SIG-M5 treated with dmso at 0.1 percent for 504 hours (cell line): ENCODE data around the gene TTC38.
"Not testable (repeated sequence)": the region's sequence is repeated elsewhere in the genome, so short reads cannot be mapped to it uniquely, and the experiment has no call there.

ENCODE experiments used
- DNase-seq: peaks from one replicate; lab custom pipeline; 2025; ENCODE audit not compliant: unreplicated experiment; lab: John Stamatoyannopoulos, UW

Gene TTC38

DNA sequence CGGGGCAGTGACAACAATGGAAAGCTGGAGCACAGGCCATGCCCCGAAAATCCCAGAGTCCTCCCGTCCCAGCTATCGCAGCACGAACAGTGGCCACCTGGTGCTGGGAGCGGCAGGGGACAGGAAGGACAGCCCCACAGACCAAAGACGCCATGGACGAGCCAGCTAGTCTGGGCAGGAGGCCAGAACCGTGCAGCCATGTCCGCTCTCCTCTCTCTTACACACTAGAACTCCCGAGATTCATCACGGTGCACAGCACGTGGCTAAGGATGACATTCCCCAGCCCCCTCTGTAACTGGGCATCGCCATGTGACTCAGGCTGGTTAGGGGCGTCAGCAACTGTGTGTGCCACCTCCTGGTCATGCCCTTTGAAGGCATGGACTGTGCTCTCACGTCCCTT is 22.3 kb upstream of the TTC38 start:
- DNase-seq: no peak

DNA sequence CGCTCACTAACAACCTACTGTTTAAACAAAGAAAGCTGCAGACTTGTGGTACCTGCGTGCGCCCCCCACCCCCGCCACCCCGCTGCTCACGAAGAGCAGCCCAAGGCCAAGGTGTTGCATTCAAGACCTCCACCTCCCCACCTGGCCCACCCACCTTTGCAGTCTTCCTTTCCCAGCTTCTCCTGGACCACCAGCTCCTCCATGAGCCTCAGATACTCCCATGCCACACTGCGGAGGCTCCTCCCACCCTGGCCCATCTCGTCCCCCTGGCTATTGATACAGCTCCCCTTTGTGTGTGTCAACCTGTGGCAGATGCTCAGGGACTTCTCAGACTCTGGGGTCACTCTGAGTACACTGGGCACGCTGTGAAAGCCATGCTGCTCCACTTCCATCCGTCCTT is 21.6 kb upstream of the TTC38 start:
- no peak for DNase-seq

DNA sequence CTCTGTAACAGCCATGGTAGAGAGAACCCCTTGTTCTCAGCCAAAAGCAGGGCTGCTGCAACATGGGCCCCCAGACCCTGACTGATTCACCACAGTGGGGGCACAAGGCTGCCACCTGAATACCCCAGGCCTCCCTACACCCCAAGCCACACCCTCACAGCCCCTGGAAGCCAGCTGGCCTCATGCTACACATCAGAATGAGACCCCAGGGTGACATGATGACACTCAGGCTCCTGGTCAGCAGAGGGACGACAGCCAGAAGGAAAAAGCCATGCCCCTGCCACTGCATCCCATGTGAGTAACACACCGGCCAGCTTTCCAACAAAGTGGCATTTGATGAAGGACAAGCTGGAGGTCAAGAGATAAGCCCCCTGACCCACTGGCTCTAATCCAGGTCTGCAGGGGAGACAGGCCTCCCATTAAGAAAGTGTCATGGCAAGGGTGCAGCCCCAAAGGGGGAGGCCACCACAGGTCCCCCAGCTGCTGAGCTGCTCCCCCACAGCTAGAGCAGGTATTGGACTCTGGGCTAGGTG is 20.3 kb upstream of the TTC38 start:
- no peak for DNase-seq

DNA sequence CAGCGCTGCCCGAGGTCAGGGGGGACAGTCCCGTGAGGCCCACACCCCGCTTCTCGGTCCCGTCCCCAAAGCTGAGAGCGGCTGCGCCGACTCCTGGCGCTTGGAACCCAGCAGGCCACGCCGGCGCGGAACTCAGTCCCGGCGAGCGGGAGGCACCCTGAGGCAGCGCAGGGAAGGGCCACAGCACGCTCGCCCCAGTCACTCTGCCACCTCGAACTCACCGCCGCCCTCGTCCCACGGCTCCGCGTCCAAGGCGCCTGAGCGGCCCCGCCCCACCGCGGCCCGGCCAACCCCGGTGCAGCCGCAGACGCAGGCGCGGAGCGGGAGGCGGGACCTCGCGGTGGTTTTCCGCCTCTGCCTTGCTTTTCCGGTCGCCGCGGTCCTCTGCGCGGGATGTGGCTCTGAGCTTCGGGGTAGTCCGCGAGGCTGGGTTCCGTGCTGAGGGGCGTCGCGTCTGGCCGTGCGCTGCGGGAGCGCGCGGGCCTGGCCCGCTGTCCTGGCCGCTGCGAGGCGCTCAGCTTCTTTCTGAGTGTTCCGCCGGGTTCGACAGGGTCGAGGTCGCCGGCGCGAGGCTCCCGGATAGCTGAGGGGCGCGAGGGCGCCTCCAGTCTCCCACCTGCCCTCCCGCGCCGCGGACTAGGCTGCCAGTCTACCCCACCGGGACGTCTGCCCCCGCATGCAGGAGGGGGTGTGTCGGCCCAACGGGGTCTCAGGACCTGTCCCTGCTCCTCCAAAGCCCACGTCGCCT is 17.6 kb upstream of the TTC38 start, which contains the start of gene CDPF1:
TSS of gene CDPF1 (minus strand) at position 259 of the 748 bp plus-strand sequence. CDS start 2,009 bp downstream, outside the sequence.
- peak; percentile 81 for DNase-seq

DNA sequence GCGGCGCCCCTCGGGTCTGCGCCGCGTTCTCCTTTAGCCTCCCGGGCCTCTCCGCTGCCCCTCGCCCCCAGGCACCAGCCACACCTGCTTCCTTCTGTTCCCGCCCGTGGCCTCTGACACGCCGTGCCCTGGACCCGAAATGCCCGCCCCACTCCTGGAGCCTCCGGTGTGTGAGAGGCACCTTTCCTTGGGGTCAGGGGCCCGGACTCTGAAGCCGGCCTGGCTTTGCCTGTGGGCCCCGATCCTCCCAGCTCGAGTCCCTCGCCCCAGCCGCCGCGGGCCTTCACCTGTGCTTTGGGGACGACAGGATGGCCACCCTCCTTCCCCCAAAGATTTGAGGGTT is 17.1 kb upstream of the TTC38 start:
- DNase-seq: no peak

DNA sequence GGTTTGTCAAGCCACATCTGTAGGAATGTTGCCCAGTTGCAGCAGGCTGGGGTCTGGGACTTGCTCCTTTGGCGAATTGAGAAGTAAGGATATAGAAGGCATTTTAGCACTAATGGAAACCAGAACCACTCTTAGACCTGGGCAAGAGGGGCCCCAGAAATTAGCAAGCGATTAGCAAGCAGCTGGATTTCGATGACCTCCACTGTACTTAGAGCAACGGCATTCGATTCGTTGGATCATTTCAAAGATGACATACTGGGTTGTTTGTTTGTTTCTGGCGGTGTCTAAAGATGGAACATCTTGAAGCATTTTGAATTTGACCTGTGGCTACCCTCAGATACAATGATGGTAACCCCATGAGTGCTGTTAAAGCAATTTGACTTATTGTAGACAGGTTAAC is 16.5 kb upstream of the TTC38 start:
- no peak for DNase-seq

DNA sequence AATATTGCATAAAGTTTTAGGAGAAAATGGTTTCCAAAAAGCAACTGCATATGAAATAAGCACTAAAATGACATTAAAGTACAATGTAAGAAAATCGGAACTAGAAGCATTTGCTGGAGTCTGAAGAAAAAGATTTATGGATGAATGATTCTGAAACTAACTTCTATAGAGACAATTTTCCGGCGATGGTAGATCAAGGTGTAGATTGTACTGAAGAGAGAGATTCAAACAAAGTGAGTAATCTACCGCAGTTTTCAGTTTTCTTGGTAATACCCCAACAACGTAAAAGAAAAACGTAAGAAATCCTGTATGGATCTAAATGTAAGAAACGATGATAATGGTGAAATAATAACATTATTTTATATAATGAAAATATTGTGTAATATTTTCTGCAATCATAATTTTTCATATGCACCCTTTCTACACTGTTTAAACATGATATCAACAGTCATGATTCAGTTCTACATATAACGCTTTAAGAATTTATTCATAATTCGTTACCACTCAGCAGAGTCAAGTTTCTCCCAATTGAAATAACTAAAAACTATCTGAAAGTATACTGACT is 15.9 kb upstream of the TTC38 start:
- DNase-seq: no peak

DNA sequence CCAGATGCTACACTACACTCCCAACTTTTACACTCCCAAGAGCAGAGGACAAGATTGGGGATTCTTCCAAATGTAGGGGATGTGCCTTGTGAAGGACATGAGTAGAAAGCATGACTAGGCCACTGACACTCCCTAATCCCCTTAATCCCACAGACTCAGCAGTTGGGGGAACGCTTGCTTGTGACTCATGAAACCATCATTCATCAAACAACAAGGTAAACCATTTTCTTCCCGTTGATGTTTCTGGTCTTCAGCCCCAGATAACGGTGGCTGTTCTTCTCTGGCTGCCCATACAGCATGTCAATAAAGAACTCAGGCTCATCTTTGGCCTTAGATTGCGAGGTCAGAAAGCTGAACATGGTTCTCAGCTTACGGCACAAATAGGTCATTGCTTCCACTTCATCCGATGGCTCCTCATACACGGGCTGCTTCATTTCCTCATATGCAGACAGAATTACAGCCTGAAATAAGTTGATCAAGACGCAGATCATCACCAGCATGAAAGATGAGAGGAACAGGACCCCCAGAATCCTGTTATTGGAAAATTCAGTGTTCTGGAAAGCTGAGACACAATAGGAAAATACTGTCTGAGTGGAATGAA is 11.3 kb upstream of the TTC38 start:
- DNase-seq: no peak

DNA sequence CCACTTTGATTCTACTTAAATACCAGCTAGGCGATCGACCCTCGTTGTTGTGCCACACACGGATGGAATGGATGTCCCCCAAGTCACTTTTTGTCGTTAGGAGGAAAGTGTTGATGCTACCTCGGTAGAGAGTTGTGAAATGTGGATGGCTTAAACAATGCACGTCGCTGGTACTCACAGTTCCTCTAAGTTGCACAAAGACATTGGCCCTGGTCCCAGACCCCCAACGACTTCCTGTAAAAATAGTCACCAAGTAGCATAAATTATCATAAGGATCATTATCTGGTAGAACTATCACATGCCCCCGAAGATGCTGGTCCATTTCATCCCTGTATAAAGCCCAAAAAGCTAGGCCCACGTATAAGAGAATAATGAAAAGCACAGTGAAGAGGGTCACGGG is 8.4 kb upstream of the TTC38 start:
- peak; percentile 57 for DNase-seq

DNA sequence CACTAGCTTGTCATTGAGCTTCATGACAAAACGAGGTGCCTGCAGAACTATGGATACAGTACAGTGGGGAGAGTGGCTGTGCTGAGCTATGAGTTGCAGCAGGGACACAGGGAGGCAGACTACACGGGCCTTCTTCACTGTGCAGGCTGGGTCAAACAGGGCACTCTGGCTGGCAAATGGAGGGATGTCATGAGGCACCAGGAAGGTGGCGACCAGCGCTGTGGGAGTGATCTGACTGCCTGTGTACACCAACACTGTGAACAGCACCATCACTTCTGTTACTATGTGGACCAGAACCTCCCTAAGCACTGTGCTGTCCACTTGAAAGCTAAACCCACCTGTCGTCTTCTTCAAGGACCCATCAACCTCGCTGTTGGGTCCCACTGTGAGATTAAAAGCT is 7.8 kb upstream of the TTC38 start:
- no peak for DNase-seq

DNA sequence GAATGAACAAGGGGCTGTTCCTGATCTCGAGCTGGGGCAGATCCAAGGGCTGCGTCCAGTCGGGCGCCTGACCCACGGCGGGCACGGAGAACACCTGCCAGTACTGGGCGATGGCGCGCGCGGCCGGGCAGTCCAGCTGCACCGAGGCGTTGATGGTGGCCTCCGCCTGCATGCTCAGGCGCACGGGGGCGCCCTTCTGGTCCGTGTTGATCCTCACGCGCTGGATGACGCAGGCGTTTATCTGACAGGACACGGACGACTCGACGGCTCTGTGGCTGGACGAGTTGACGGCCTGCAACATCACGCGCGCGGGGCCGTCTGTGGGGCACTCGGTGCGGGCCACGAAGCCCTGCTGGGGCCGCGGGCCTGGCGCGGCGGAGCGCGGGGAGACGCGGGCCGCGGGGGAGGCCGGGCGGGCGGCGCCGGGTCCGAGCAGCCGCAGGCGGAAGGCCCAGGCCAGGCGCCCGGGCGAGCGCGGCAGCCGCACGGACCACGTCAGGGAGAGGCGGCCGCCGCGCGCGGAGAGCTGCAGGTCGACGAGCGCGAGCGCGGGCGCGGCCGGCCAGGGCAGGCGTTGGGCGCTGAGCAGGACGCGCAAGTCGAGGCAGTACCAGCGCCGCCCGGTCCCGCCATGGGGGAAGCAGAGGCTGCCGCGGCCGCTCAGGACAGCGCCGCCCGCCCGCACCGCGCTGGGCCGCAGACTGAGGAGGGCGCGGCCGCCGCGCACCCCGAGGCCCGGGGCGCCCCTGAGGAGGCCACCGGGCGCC is 5.2 kb upstream of the TTC38 start:
- DNase-seq: no peak

DNA sequence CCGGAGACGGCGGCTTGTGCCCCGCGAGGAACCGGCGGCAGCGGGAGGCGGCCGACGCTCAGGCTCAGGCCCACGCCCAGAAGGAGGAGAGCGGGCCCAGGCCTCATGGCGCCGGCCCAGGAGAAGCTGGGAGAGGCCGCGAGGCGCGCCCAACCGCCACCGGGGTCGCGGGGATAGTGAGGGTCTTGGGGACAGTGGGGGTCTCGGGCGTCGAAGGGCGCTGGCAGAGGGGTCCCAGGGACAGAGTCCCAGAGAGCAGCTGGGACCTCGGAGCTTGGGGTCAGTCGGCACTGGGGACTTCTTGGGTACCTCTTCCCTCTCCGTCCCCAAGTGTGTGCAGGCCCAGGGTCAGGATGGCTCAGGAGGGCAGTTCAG is 4.6 kb upstream of the TTC38 start, which contains the start of gene PKDREJ:
TSS of gene PKDREJ (minus strand) at position 128 of the 375 bp plus-strand sequence. CDS start at position 107, 21 bp downstream.
- DNase-seq: no peak

DNA sequence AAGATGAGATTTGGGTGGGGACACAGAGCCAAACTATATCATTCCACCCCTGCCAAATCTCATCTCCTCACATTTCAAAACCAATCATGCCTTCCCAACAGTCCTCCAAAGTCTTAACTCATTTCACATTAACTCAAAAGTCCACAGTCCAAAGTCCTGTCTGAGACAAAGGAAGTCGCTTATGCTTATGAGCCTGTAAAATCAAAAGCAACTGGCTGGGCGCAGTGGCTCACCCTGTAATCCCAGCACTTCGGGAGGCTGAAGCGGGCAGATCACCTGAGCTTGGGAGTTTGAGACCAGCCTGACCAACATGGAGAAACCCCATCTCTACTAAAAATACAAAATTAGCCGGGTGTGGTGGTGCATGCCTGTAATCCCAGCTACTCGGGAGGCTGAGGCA is 3.3 kb upstream of the TTC38 start:
- DNase-seq: not testable (repeated sequence)

DNA sequence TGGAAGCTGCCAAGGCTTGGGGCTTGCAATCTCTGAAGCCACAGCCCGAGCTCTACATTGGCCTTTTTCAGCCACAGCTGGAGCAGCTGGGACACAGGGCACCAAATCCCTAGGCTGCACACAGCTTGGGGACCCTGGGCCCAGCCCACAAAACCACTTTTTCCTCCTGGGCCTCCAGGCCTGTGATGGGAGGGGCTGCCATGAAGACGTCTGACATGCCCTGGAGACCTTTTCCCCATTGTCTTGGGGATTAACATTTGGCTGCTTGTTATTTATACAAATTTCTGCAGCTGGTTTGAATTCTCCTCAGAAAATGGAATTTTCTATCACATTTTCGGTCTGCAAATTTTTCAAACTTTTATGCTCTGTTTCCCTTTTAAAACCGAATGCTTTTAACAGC is 2.2 kb upstream of the TTC38 start:
- DNase-seq: not testable (repeated sequence)

DNA sequence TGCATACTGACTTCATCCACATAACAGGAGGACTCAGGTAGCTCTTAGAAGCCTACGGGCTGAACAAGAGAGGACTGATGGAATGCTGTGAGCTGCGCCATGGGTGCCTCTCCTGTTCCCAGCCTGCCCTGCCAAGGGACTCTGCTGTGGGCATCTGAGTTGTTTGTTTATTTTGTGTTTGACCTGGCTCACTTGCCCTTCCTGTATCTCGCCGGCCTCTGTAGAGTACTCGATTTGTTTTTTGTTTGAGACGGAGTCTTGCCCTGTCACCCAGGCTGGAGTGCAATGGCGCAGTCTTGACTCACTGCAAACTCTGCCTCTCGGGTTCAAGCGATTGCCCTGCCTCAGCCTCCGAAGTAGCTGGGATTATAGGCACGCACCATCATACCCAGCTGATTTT is 1.8 kb downstream of the TTC38 start:
- no peak for DNase-seq

DNA sequence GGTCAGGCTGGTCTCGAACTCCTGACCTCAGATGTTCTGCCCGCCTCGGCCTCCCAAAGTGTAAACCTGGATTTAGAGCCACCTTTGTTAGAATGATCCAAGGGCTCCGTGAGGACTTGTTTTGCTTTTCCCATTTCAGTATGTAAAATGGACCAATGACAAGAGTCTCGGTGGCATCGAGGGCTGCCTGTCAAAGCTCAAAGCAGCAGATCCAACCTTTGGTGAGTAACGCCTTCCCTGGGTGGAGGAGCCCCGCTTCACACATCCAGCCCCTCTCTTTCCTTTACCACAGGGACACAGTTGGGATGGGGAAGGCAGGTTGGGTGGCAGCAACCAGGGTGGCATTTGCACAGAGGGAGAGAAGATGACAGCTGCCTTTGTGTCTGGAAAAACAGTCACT is 4.4 kb downstream of the TTC38 start:
- no peak for DNase-seq

DNA sequence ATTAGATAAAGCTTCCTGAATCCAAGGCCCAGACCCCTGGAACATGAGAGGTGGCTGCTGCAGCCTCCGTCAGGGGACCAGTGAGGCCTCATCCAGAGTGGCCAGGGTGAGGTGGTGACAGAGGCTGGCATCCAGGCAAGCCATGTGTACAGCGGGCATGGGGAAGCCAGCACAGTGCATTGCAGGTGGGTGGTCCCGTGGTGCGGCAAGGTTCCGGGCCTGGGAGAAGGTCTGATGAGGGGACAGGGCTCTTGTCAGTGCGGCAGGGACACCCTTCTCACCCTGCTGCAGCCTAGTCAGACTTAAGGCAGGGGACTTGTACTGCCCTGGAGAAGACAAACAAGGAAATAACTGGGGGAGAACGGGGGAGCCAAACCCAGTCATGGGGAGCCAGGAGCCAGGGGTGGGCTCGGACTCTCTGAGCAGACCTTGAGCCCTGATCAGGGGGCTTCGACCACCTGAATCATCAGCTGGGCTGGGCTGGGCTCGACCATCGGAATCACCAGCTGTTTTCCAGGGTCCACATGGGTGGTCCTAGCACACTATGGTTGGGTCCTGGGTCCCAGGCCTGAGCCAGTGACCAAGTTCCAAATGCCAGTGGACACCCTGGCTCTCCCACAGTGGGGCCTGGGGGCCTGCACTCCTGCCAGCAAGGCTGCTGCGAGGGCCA is 5.1 kb downstream of the TTC38 start:
- no peak for DNase-seq

DNA sequence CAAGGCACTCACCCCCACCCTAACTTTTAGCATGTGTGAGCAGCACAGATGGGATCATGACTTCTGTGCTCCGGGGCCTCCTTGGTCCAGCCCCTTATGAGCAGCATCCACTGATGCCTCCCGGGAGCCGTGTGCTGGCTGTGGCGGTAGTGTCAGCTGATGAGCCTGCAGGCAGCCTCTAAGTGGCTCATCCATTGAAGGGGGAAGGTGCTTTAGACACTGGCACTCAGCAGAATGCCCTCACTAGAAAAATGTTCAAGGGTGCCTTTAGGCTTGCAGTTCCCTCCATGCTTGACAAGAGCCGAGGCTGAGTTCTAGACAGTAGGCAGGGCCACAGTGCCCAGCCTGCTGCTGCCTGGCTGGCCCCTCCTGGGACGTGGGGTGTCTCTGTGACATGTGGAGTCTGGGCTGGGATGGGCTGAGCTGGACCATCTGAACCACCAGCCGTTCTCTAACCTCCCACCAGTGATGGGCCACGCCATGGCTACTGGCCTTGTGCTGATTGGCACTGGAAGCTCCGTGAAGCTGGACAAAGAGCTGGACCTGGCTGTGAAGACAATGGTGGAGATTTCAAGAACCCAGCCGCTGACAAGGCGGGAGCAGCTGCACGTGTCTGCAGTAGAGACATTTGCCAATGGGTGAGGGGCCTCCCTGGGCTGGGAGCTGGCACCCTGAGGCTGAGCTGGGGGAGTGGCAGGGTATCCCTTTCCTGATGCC is 5.8 kb downstream of the TTC38 start:
- no peak for DNase-seq

DNA sequence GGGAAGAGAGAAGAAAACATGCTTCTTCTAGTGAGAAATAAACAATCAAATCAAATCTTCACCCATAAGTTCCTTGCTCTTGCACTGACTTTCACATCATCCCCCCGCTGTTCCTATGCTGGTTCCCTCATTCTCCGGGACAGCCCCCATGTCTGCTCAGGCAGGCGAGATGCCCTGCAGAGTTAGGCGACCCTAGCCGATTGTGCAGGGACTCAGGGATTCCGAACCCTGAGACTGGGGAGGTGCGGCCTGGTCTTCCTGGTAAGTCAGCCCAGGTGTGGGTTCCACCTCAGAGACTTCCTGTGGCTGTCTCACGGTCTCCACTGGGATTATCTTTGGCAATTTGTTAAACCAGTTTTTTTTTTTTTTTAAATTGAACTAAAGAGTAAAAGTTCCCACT is 6.6 kb downstream of the TTC38 start:
- DNase-seq: no peak

DNA sequence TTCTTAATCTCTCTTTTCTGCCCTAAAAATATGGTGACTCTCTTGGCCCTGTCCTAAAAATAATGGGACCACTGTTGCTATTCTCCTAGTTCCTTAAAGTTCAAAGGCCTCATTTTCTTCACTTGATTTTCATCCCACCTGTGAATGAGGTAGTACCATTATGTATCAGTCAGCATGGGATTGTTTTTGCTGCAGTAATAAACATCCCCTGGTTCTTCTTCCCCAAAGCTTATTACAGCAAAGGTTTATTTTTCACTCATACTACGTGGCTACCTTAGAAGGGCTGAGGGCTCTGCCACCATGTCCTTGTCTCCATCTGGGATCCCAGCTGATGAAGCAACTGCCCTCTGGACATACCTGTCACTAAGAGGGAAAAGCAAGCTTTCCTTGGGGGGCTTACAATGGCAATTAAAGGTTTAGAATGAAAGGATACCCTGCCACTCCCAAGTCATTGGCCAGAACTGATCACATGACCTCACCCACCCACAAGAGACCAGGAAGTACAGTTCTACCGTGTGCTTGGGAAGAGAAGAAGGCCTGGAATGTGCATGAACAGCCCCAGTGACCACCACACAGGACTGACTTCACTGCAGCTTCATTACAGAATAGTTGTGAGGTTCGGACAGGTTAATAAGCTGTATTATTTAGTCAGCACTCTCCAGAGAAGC is 7.8 kb downstream of the TTC38 start:
- no peak for DNase-seq
